GM12878 (cell line): ENCODE results near the gene MAL. TPM values are rescaled to one million over a fixed set of nuclear protein-coding genes. Genes with fewer than 3 reads are reported as not detected.

Experiments
- ATAC-seq: fragments of 200-7000 bp; cut with Tn5 transposase; 3 replicates; pipeline ENCODE4 v1.9.1; 2020; ENCODE audit warnings: mild to moderate bottlenecking, moderate library complexity
- BruUV-seq: library from RNA; stranded (reverse); fragments of 400-500 nt; replicated peaks from 2 replicates; lab custom pipeline; 2021; lab: Mats Ljungman, UMichigan
- CTCF ChIA-PET: fragments of 300-600 bp; sonication (Branson Sonifier 250); formaldehyde crosslinking; extraction: SDS; loops from one replicate; lab custom pipeline; 2021; ENCODE audit warnings: inconsistent platforms; lab: Yijun Ruan, JAX
- POLR2A ChIA-PET: fragments of 350-600 bp; formaldehyde crosslinking; extraction: SDS; loops from one replicate; lab custom pipeline; 2021; ENCODE audit warnings: inconsistent platforms; lab: Charles Lee
- RAD21 ChIA-PET: fragments of 300-600 bp; sonication (Branson Sonifier 250); formaldehyde crosslinking; loops from one replicate; lab custom pipeline; 2023; ENCODE audit warnings: antibody characterized with exemption; ENCODE audit not compliant: unreplicated experiment; lab: Charles Lee
- SMC1A ChIA-PET: fragments of 300-600 bp; sonication (Branson Sonifier 250); formaldehyde crosslinking; loops from one replicate; lab custom pipeline; 2023; ENCODE audit not compliant: unreplicated experiment, uncharacterized antibody; lab: Charles Lee
- DNase-seq: peaks from one replicate; pipeline ENCODE4 v3.0.0-alpha.2; 2011; ENCODE audit warnings: low read depth, low spot score
- FAIRE-seq: peaks from 3 replicates; lab custom pipeline; 2011; peaks lifted over from hg19 to GRCh38; lab: Jason Lieb, UNC
- H2AFZ ChIP-seq: 2 replicates; pipeline ENCODE4 v1.6.0; 2011; ENCODE audit warnings: low read depth, low read length, control low read depth; ENCODE audit not compliant: control insufficient read depth
- H3K27ac ChIP-seq: 2 replicates; pipeline ENCODE4 v1.5.1; 2011; ENCODE audit warnings: control low read depth; ENCODE audit not compliant: control insufficient read depth, insufficient read depth
- H3K27me3 ChIP-seq, 2 experiments: replicated peaks in 1 of 2; 2 replicates each; pipeline versions ENCODE4 v1.6.0 to v1.6.1; 2011; ENCODE audit warnings: low read length in 1 of 2; ENCODE audit not compliant: control insufficient read depth in 2 of 2, insufficient read depth in 2 of 2
- H3K36me3 ChIP-seq, 2 experiments: 2 replicates each; pipeline ENCODE4 v1.5.1; 2011; ENCODE audit warnings: low read length in 1 of 2; ENCODE audit not compliant: control insufficient read depth in 2 of 2, insufficient read depth in 2 of 2
- H3K4me1 ChIP-seq: 2 replicates; pipeline ENCODE4 v1.6.1; 2011; ENCODE audit warnings: mild to moderate bottlenecking, low read length, moderate library complexity, mixed read lengths; ENCODE audit not compliant: control insufficient read depth, insufficient read depth
- H3K4me2 ChIP-seq: 2 replicates; pipeline ENCODE4 v1.6.0; 2011; ENCODE audit warnings: control low read depth; ENCODE audit not compliant: control insufficient read depth, insufficient read depth
- H3K4me3 ChIP-seq: fragments of 200-600 bp; sonication (generic); 2 replicates; pipeline ENCODE4 v1.5.1; 2016
- H3K79me2 ChIP-seq: 2 replicates; pipeline ENCODE4 v1.6.0; 2011; ENCODE audit warnings: low read length; ENCODE audit not compliant: control insufficient read depth, insufficient read depth
- H3K9ac ChIP-seq: 2 replicates; pipeline ENCODE4 v1.8.0; 2011; ENCODE audit warnings: low read length, control low read depth, mixed read lengths; ENCODE audit not compliant: control insufficient read depth, insufficient read depth
- H3K9me3 ChIP-seq: replicated peaks from 3 replicates; pipeline ENCODE4 v1.5.1; 2011; ENCODE audit warnings: mild to moderate bottlenecking, low read length; ENCODE audit not compliant: control insufficient read depth, insufficient read depth
- H4K20me1 ChIP-seq: 2 replicates; pipeline ENCODE4 v1.6.0; 2011; ENCODE audit not compliant: control insufficient read depth, insufficient read depth
- BCL11A ChIP-seq: IDR thresholded peaks from 2 replicates; pipeline ENCODE4 v1.6.1; 2011; ENCODE audit warnings: low read depth, low read length
- CHD4 ChIP-seq: fragments of 200-600 bp; sonication (generic); IDR thresholded peaks from 2 replicates; pipeline ENCODE4 v1.6.1; 2016; ENCODE audit warnings: mild to moderate bottlenecking
- DPF2 ChIP-seq: fragments of 450-650 bp; IDR thresholded peaks from 2 replicates; pipeline ENCODE4 v1.6.1; 2017; ENCODE audit warnings: mild to moderate bottlenecking
- HDAC2 ChIP-seq: fragments of 200-600 bp; sonication (generic); IDR thresholded peaks from 2 replicates; pipeline ENCODE4 v1.6.1; 2017
- IKZF2 ChIP-seq, 2 experiments: fragments of 450-650 bp; IDR thresholded peaks; 2 replicates each; pipeline ENCODE4 v1.6.1; 2017; ENCODE audit warnings: mild to moderate bottlenecking in 2 of 2, moderate library complexity in 2 of 2
- JUNB ChIP-seq: IDR thresholded peaks from 2 replicates; pipeline ENCODE4 v1.6.1; 2016; ENCODE audit warnings: antibody characterized with exemption, mild to moderate bottlenecking
- NRF1 ChIP-seq: conservative IDR thresholded peaks from 2 replicates; pipeline ENCODE4 v1.6.1; 2011; ENCODE audit warnings: mild to moderate bottlenecking, low read depth, low read length, improper control_type of control experiment
- SRF ChIP-seq, 2 experiments: IDR thresholded peaks; 2 replicates each; pipeline ENCODE4 v1.6.1; 2011; ENCODE audit warnings: low read depth in 2 of 2, low read length in 2 of 2, mild to moderate bottlenecking in 1 of 2, moderate library complexity in 1 of 2
- TAF1 ChIP-seq: IDR thresholded peaks from 2 replicates; pipeline ENCODE4 v1.6.1; 2011; ENCODE audit warnings: mild to moderate bottlenecking, low read depth, low read length, borderline replicate concordance
- TCF12 ChIP-seq: IDR thresholded peaks from 2 replicates; pipeline ENCODE4 v1.6.1; 2011; ENCODE audit warnings: low read depth, mild to moderate bottlenecking, low read length
- ZNF217 ChIP-seq: fragments of 450-650 bp; IDR thresholded peaks from 2 replicates; pipeline ENCODE4 v1.6.1; 2017; ENCODE audit warnings: antibody characterized with exemption, mild to moderate bottlenecking
- ZNF24 ChIP-seq: fragments of 450-650 bp; IDR thresholded peaks from 2 replicates; pipeline ENCODE4 v1.6.1; 2017; ENCODE audit warnings: antibody characterized with exemption, mild to moderate bottlenecking
- ZSCAN29 ChIP-seq: fragments of 450-650 bp; IDR thresholded peaks from 2 replicates; pipeline ENCODE4 v1.6.1; 2017; ENCODE audit warnings: mild to moderate bottlenecking, moderate library complexity
- WGBS: methylation state at CpG from one replicate; pipeline ENCODE4 v1.1.6; 2016; ENCODE audit warnings: low lambda C conversion rate; ENCODE audit not compliant: insufficient replicate concordance, insufficient coverage; ENCODE audit errors: missing lambda C conversion rate; 5-methylcytosine and 5-hydroxymethylcytosine counted together
- in situ Hi-C: fragments of 300-500 bp; cut with MboI; formaldehyde crosslinking; loops from 9 replicates; pipeline ENCODE4 v1.14.3; 2018; ENCODE audit warnings: mixed read lengths
- intact Hi-C: fragments of 100-400 bp; cut with micrococcal nuclease; formaldehyde crosslinking; loops from one replicate; pipeline ENCODE4 v1.14.2; 2022; ENCODE audit not compliant: unreplicated experiment
- polyA plus RNA-seq, 11 experiments: library from polyadenylated mRNA; depleted of rRNA in 4 of 11; unstranded in 6 of 11; stranded (reverse) in 5 of 11; fragments of >200 nt; fragmentation: Nextera tagmentation in 4 of 11; fragmentation: Illumina TruSeq in 1 of 11; extraction: Ambion mirVana in 4 of 11; extraction: Trizol in 1 of 11; gene quantifications; 1 replicate in 1 of 11; 2 replicates in 10 of 11; pipeline versions ENCODE4 v1.2.1 to v1.2.3, GENCODE V29; 2011 to 2016; ENCODE audit warnings: inconsistent platforms in 2 of 11, missing spikeins in 2 of 11, low read depth in 1 of 11
- total RNA-seq, 4 experiments: library from RNA; depleted of rRNA in 3 of 4; stranded (reverse); fragments of >200 nt in 3 of 4; fragmentation: Illumina TruSeq in 1 of 4; extraction: Trizol in 1 of 4; gene quantifications; 2 replicates each; pipeline versions ENCODE4 v1.2.1 to v1.2.3, GENCODE V29; 2013 to 2021
- TF ChIP-seq, protein P1 (sequence below): fragments of 450-650 bp; IDR thresholded peaks from 2 replicates; pipeline ENCODE4 v1.6.1; 2016; ENCODE audit warnings: mild to moderate bottlenecking, moderate library complexity, borderline replicate concordance
- TF ChIP-seq, protein P2 (sequence below): fragments of 450-650 bp; IDR thresholded peaks from 2 replicates; pipeline ENCODE4 v1.6.1; 2017; ENCODE audit warnings: low read depth, mild to moderate bottlenecking, moderate library complexity
- TF ChIP-seq, protein P3 (sequence below): fragments of 450-650 bp; formaldehyde crosslinking; IDR thresholded peaks from 2 replicates; pipeline ENCODE4 v1.4.0; 2022; ENCODE audit warnings: mild to moderate bottlenecking, moderate library complexity
- TF ChIP-seq, protein P4 (sequence below): IDR thresholded peaks from 2 replicates; pipeline ENCODE4 v1.6.1; 2012; ENCODE audit warnings: low read depth, low read length, improper control_type of control experiment

Gene MAL
- total and polyA plus RNA-seq, 10 of the 15 experiments (the other 5 are each of a cell fraction or from before 2014, with no cell fraction given), result 1.3 to 4.5 (median 1.7) TPM

DNA sequence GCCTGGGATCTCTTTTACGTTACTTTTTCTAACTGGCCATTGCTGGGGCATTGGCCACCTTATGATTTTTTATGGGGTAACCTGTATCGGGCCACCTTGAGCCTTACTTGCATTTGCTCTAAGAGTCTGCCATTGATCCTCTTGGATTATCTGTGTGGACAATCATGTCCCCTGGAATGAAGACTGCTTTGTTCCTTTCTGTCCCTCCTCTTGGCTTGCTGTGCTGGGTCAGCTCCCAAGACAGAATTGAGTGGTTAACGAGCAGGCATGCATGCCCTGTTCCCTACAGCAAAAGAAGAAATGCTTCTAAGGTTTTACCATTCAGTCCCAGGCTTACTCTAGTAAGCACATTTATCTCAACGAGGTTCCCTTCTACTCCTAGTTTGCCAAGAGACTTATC, 46.3 kb downstream of the MAL start:
- no peaks in the 10 kb centered on the region for H3K9me3 ChIP-seq
- DNase-seq (no peak), FAIRE-seq (no peak), ATAC-seq (no peak)
- H3K4me2 ChIP-seq, result no peak overlapping the region
- 32% methylated on average over 4 of the region's 4 CpGs for WGBS
- RAD21 ChIA-PET, result interaction anchor here (1.2 kb wide), 1 partner anchor 49 kb away, joined by 4 read pairs; no protein-coding TSS in a partner anchor
- no peak overlapping the region for H3K9ac ChIP-seq
- intact Hi-C loops (no loop called here), in situ Hi-C loops (no loop called here)
- no peaks in the 10 kb centered on the region for H4K20me1 ChIP-seq
- no peaks in the 10 kb centered on the region for H3K36me3 ChIP-seq
- no peak overlapping the region for H2AFZ ChIP-seq
- BruUV-seq, result no TSS peak
- no peak overlapping the region for H3K4me3 ChIP-seq
- CTCF ChIA-PET, result interaction anchor here (1.0 kb wide), 1 partner anchor 50 kb away, joined by 3 read pairs; no protein-coding TSS in a partner anchor
- H3K79me2 ChIP-seq, result no peaks in the 10 kb centered on the region
- H3K4me1 ChIP-seq, result peaks cover 9% of the 10 kb centered on the region
- POLR2A ChIA-PET, result no interaction called here
- H3K27me3 ChIP-seq, result no peaks in the 10 kb centered on the region; a peak in 2 of 4 replicates
- H3K27ac ChIP-seq, result no peak overlapping the region
- SMC1A ChIA-PET, result interaction anchor here (0.8 to 0.9 kb wide), 2 partner anchors 8 to 17 kb away, joined by 3 read pairs; no protein-coding TSS in a partner anchor
- TF ChIP-seq ZSCAN29 (no peak), ZNF217 (no peak), CHD4 (no peak), IKZF2 (IDR thresholded peaks at IDR 0.05) (no peak), BCL11A (no peak), DPF2 (no peak), NRF1 (no peak), SRF (IDR thresholded peaks at IDR 0.05; ENCODE audit: low read depth in 2 of 2, low read length in 2 of 2) (no peak), TAF1 (no peak), ZNF24 (no peak), TCF12 (no peak), HDAC2 (no peak), JUNB (no peak)
- TF ChIP-seq, protein P1, sequence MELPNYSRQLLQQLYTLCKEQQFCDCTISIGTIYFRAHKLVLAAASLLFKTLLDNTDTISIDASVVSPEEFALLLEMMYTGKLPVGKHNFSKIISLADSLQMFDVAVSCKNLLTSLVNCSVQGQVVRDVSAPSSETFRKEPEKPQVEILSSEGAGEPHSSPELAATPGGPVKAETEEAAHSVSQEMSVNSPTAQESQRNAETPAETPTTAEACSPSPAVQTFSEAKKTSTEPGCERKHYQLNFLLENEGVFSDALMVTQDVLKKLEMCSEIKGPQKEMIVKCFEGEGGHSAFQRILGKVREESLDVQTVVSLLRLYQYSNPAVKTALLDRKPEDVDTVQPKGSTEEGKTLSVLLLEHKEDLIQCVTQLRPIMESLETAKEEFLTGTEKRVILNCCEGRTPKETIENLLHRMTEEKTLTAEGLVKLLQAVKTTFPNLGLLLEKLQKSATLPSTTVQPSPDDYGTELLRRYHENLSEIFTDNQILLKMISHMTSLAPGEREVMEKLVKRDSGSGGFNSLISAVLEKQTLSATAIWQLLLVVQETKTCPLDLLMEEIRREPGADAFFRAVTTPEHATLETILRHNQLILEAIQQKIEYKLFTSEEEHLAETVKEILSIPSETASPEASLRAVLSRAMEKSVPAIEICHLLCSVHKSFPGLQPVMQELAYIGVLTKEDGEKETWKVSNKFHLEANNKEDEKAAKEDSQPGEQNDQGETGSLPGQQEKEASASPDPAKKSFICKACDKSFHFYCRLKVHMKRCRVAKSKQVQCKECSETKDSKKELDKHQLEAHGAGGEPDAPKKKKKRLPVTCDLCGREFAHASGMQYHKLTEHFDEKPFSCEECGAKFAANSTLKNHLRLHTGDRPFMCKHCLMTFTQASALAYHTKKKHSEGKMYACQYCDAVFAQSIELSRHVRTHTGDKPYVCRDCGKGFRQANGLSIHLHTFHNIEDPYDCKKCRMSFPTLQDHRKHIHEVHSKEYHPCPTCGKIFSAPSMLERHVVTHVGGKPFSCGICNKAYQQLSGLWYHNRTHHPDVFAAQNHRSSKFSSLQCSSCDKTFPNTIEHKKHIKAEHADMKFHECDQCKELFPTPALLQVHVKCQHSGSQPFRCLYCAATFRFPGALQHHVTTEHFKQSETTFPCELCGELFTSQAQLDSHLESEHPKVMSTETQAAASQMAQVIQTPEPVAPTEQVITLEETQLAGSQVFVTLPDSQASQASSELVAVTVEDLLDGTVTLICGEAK, result no peak
- TF ChIP-seq, protein P2, sequence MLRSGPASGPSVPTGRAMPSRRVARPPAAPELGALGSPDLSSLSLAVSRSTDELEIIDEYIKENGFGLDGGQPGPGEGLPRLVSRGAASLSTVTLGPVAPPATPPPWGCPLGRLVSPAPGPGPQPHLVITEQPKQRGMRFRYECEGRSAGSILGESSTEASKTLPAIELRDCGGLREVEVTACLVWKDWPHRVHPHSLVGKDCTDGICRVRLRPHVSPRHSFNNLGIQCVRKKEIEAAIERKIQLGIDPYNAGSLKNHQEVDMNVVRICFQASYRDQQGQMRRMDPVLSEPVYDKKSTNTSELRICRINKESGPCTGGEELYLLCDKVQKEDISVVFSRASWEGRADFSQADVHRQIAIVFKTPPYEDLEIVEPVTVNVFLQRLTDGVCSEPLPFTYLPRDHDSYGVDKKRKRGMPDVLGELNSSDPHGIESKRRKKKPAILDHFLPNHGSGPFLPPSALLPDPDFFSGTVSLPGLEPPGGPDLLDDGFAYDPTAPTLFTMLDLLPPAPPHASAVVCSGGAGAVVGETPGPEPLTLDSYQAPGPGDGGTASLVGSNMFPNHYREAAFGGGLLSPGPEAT, result no peak
- TF ChIP-seq, protein P3, sequence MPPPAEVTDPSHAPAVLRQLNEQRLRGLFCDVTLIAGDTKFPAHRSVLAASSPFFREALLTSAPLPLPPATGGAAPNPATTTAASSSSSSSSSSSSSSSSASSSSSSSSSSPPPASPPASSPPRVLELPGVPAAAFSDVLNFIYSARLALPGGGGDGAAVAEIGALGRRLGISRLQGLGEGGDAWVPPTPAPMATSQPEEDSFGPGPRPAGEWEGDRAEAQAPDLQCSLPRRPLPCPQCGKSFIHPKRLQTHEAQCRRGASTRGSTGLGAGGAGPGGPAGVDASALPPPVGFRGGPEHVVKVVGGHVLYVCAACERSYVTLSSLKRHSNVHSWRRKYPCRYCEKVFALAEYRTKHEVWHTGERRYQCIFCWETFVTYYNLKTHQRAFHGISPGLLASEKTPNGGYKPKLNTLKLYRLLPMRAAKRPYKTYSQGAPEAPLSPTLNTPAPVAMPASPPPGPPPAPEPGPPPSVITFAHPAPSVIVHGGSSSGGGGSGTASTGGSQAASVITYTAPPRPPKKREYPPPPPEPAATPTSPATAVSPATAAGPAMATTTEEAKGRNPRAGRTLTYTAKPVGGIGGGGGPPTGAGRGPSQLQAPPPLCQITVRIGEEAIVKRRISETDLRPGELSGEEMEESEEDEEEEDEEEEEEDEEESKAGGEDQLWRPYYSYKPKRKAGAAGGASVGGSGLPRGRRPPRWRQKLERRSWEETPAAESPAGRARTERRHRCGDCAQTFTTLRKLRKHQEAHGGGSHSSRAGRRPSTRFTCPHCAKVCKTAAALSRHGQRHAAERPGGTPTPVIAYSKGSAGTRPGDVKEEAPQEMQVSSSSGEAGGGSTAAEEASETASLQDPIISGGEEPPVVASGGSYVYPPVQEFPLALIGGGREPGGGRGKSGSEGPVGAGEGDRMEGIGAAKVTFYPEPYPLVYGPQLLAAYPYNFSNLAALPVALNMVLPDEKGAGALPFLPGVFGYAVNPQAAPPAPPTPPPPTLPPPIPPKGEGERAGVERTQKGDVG (CRISPR knock-in tag), result no peak
- TF ChIP-seq, protein P4, sequence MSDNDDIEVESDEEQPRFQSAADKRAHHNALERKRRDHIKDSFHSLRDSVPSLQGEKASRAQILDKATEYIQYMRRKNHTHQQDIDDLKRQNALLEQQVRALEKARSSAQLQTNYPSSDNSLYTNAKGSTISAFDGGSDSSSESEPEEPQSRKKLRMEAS, result no peak
